ENCODE data around the gene CIBAR2.

The CIBAR2 gene

GRCh38 chr16:85144026-85144915 is 32.0 kb upstream of the CIBAR2 start:
- no peak for DNase-seq

- no peak for DNase-seq
Measured at GRCh38 chr16:85142771-85143211, 30.5 kb upstream of the CIBAR2 start.

GRCh38 chr16:85142129-85142513 is 29.8 kb upstream of the CIBAR2 start:
- DNase-seq: no peak

- DNase-seq: no peak
Measured at GRCh38 chr16:85141491-85142128, 29.3 kb upstream of the CIBAR2 start.

- no peak for DNase-seq
Measured at GRCh38 chr16:85140455-85141012, 28.3 kb upstream of the CIBAR2 start.

- DNase-seq: no peak
Measured at GRCh38 chr16:85139881-85140339, 27.6 kb upstream of the CIBAR2 start.

- no peak for DNase-seq
Measured at GRCh38 chr16:85138825-85139627, 26.8 kb upstream of the CIBAR2 start.

GRCh38 chr16:85138073-85138824 is 26.0 kb upstream of the CIBAR2 start:
- DNase-seq: no peak

- DNase-seq: no peak
Measured at GRCh38 chr16:85137323-85138072, 25.2 kb upstream of the CIBAR2 start.

- no peak for DNase-seq
Measured at GRCh38 chr16:85136702-85137322, 24.5 kb upstream of the CIBAR2 start.

- no peak for DNase-seq
Measured at GRCh38 chr16:85136213-85136701, 24.0 kb upstream of the CIBAR2 start.

GRCh38 chr16:85134789-85135142 is 22.5 kb upstream of the CIBAR2 start:
- no peak for DNase-seq

- DNase-seq: no peak
Measured at GRCh38 chr16:85134076-85134788, 22.0 kb upstream of the CIBAR2 start.

- no peak for DNase-seq
Measured at GRCh38 chr16:85133290-85133599, 21.0 kb upstream of the CIBAR2 start.

- no peak for DNase-seq
Measured at GRCh38 chr16:85132456-85133289, 20.4 kb upstream of the CIBAR2 start.

GRCh38 chr16:85130705-85131028 is 18.4 kb upstream of the CIBAR2 start:
- DNase-seq: no peak

GRCh38 chr16:85129876-85130704 is 17.8 kb upstream of the CIBAR2 start:
- DNase-seq: no peak

GRCh38 chr16:85128079-85128837 is 16.0 kb upstream of the CIBAR2 start:
- DNase-seq: no peak
